GM10266 (cell line): Measurements from ENCODE around the gene KLHL1.

ENCODE experiments used
- DNase-seq: peaks from one replicate; pipeline ENCODE4 v3.0.0; 2012; ENCODE audit errors: extremely low spot score
- CTCF ChIP-seq: IDR thresholded peaks from 2 replicates; pipeline ENCODE4 v1.5.1; 2012; ENCODE audit warnings: mild to moderate bottlenecking, low read depth; ENCODE audit not compliant: control insufficient read depth, insufficient read depth; ENCODE audit errors: missing control alignments

The KLHL1 gene

GRCh38 chr13:70022646-70023045 is 85.6 kb downstream of the KLHL1 start:
- no peak for DNase-seq
- TF ChIP-seq CTCF, result no peak

GRCh38 chr13:70016116-70016515 is 92.1 kb downstream of the KLHL1 start:
- DNase-seq, result no peak
- no peak for TF ChIP-seq CTCF

- DNase-seq, result no peak
Measured at GRCh38 chr13:70014337-70014736, 93.9 kb downstream of the KLHL1 start.

GRCh38 chr13:69999875-70000274 is 108.4 kb downstream of the KLHL1 start:
- TF ChIP-seq CTCF, result no peak
- DNase-seq, result no peak

More at GRCh38 chr13:70014337-70014736, 93.9 kb downstream of the KLHL1 start:
- no peak for TF ChIP-seq CTCF

GRCh38 chr13:69997061-69997460 is 111.2 kb downstream of the KLHL1 start:
- DNase-seq, result no peak
- no peak for TF ChIP-seq CTCF

GRCh38 chr13:69980799-69981198 is 127.5 kb downstream of the KLHL1 start:
- TF ChIP-seq CTCF, result no peak

GRCh38 chr13:69975496-69975895 is 132.8 kb downstream of the KLHL1 start:
- TF ChIP-seq CTCF, result no peak
- DNase-seq, result no peak

More at GRCh38 chr13:69980799-69981198, 127.5 kb downstream of the KLHL1 start:
- DNase-seq, result no peak
